B cell (primary cell): ENCODE data around the gene CAMTA1. TPM values are rescaled to one million over a fixed set of nuclear protein-coding genes. Genes with fewer than 3 reads are reported as not detected.

Experiments
- ATAC-seq: fragments of 200-7000 bp; cut with Tn5 transposase; one replicate; pipeline ENCODE4 v1.10.0; 2021; ENCODE audit warnings: low read depth, mild to moderate bottlenecking, moderate number of reproducible peaks, moderate library complexity
- CTCF ChIA-PET: fragments of 350-600 bp; sonication (Branson Sonifier 250); formaldehyde crosslinking; loops from one replicate; lab custom pipeline; 2021; ENCODE audit warnings: antibody characterized with exemption, inconsistent platforms; lab: Charles Lee
- POLR2A ChIA-PET: fragments of 350-600 bp; sonication (Branson Sonifier 250); formaldehyde crosslinking; loops from one replicate; lab custom pipeline; 2021; ENCODE audit warnings: antibody characterized with exemption; lab: Charles Lee
- DNase-seq: peaks from one replicate; pipeline ENCODE4 v3.0.0; 2013
- H2AFZ ChIP-seq: 2 replicates; pipeline ENCODE4 v1.6.1; 2012; ENCODE audit warnings: mild to moderate bottlenecking, low read depth, low read length; ENCODE audit not compliant: insufficient read depth, poor library complexity, severe bottlenecking
- H3K27ac ChIP-seq, 2 donors: 1 replicate in 1 of 2; 2 replicates in 1 of 2; pipeline ENCODE4 v1.5.1; 2012 to 2013; ENCODE audit warnings: low read length in 2 of 2, mild to moderate bottlenecking in 2 of 2, moderate library complexity in 1 of 2
- H3K27me3 ChIP-seq, 4 experiments: fragments of 200-600 bp in 1 of 4; sonication (generic) in 1 of 4; replicated peaks in 1 of 4; 1 replicate in 2 of 4; 2 replicates in 2 of 4; pipeline versions ENCODE4 v1.6.1 to v1.7.0; 2013 to 2016; ENCODE audit warnings: low read length in 3 of 4, mild to moderate bottlenecking in 2 of 4, mixed read lengths in 1 of 4, moderate library complexity in 1 of 4; ENCODE audit not compliant: insufficient read depth in 4 of 4, control insufficient read depth in 3 of 4; ENCODE audit errors: control extremely low read depth in 1 of 4
- H3K36me3 ChIP-seq, 2 experiments: replicated peaks in 1 of 2; 1 replicate in 1 of 2; 2 replicates in 1 of 2; pipeline versions ENCODE4 v1.6.1 to v1.7.1; 2013; ENCODE audit warnings: low read length in 1 of 2; ENCODE audit not compliant: insufficient read depth in 2 of 2, control insufficient read depth in 1 of 2; ENCODE audit errors: control extremely low read depth in 1 of 2, extremely low read depth in 1 of 2
- H3K4me1 ChIP-seq, 2 donors: fragments of 200-600 bp in 1 of 2; sonication (generic) in 1 of 2; 1 replicate in 1 of 2; 2 replicates in 1 of 2; pipeline versions ENCODE4 v1.5.1 to v1.6.1; 2013 to 2017; ENCODE audit warnings: low read length in 2 of 2; ENCODE audit not compliant: control insufficient read depth in 2 of 2, insufficient read depth in 2 of 2
- H3K4me2 ChIP-seq: replicated peaks from 2 replicates; pipeline ENCODE3; 2012; ENCODE audit warnings: mild to moderate bottlenecking, low read depth, low read length; ENCODE audit not compliant: poor library complexity, severe bottlenecking
- H3K4me3 ChIP-seq, 5 experiments: fragments of 200-600 bp in 1 of 5; sonication (generic) in 1 of 5; 1 replicate in 3 of 5; 2 replicates in 2 of 5; pipeline versions ENCODE4 v1.5.1 to v1.7.0; 2011 to 2016; ENCODE audit warnings: low read length in 4 of 5, mild to moderate bottlenecking in 4 of 5, low read depth in 2 of 5, control low read depth in 1 of 5, moderate library complexity in 1 of 5; ENCODE audit not compliant: insufficient read depth in 1 of 5; ENCODE audit errors: control extremely low read depth in 1 of 5, extremely low read depth in 1 of 5
- H3K79me2 ChIP-seq: fragments of 200-600 bp; sonication (generic); one replicate; pipeline ENCODE4 v1.6.0; 2016; ENCODE audit warnings: low read length; ENCODE audit not compliant: control insufficient read depth, insufficient read depth
- H3K9ac ChIP-seq: fragments of 200-600 bp; sonication (generic); 2 replicates; pipeline ENCODE4 v1.6.1; 2017; ENCODE audit warnings: mild to moderate bottlenecking, low read length, moderate library complexity
- H3K9me3 ChIP-seq, 3 donors: one replicate each; pipeline versions ENCODE4 v1.6.1 to v1.7.1; 2013; ENCODE audit warnings: low read length in 2 of 3; ENCODE audit not compliant: control insufficient read depth in 2 of 3, insufficient read depth in 1 of 3; ENCODE audit errors: control extremely low read depth in 1 of 3
- H4K20me1 ChIP-seq: 2 replicates; pipeline ENCODE4 v1.6.0; 2012; ENCODE audit warnings: mild to moderate bottlenecking, low read length; ENCODE audit not compliant: insufficient read depth, control insufficient read depth, poor library complexity, severe bottlenecking
- H3K27ac Mint-ChIP-seq: one replicate; pipeline ENCODE4 v1.8.0; 2021; ENCODE audit warnings: mixed read lengths
- H3K27me3 Mint-ChIP-seq: one replicate; pipeline ENCODE4 v1.8.0; 2021; ENCODE audit warnings: mixed read lengths
- H3K4me1 Mint-ChIP-seq: one replicate; pipeline ENCODE4 v1.8.0; 2021; ENCODE audit warnings: mixed read lengths
- H3K4me3 Mint-ChIP-seq: one replicate; pipeline ENCODE4 v1.8.0; 2021; ENCODE audit warnings: mixed read lengths
- H3K9me3 Mint-ChIP-seq: one replicate; pipeline ENCODE4 v1.8.0; 2022; ENCODE audit warnings: mixed read lengths; ENCODE audit not compliant: insufficient read depth
- EZH2 ChIP-seq: IDR thresholded peaks from 2 replicates; pipeline ENCODE4 v1.6.1; 2012; ENCODE audit warnings: borderline replicate concordance, low read depth, mild to moderate bottlenecking, moderate library complexity, low read length; ENCODE audit not compliant: insufficient read depth, poor library complexity, severe bottlenecking
- WGBS: methylation state at CpG from one replicate; pipeline ENCODE4 v1.1.5; 2013; ENCODE audit warnings: missing lambda C conversion rate; ENCODE audit not compliant: insufficient coverage; 5-methylcytosine and 5-hydroxymethylcytosine counted together
- intact Hi-C: fragments of 100-400 bp; cut with micrococcal nuclease; formaldehyde crosslinking; loops from one replicate; pipeline ENCODE4 v1.10.0; 2022
- polyA plus RNA-seq: library from polyadenylated mRNA; depleted of rRNA; stranded (reverse); fragments of >200 nt; gene quantifications from 2 replicates; pipeline ENCODE4 v1.2.3, GENCODE V29; 2012
- total RNA-seq, 2 donors: library from RNA; stranded (reverse); fragments of 120-200 nt in 1 of 2; gene quantifications; 1 replicate in 1 of 2; 2 replicates in 1 of 2; pipeline versions ENCODE4 v1.2.3 to v1.2.4, GENCODE V29; 2013 to 2022
- TF ChIP-seq, protein P1 (sequence below): fragments of 200-600 bp; IDR thresholded peaks from one replicate; pipeline ENCODE4 v1.8.0; 2022; ENCODE audit warnings: antibody characterized with exemption, mild to moderate bottlenecking

The CAMTA1 gene
- total and polyA plus RNA-seq, 2 donors (not counting 1 experiment from before 2014, with no cell fraction given), result 42.2 to 45.7 TPM

DNA sequence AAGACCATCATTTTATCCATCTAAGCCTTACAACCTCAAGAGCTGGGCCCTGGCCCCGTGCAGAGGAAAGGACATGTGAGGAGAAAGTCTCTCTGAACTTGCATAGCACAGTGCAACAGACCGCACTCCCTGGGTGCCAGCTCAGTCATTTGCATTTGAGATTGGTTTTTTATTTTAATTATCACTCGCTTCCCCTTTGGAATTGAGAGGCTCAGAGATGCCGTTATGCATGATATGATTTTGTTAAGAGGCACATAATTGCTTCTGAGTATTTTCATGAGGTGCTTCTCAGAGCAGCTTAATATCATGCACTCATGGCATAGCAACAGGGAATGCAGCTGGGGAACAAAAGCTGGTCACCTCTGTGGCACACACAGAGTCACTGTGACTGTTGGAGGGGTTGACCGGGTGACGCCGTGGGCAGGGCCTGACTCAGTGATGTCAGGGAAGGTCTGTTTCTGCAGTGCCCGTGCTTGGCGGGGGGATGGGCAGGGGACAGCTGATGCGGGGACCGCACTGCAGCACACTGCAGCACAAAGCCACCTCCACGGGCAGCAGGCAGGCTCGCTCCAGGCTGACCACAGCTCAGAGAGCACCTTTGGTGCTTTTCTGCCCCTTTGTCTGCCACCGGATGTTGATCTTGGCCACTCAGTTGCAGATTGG, 942.7 kb downstream of the CAMTA1 start:
- intact Hi-C loops, result no loop called here
- Histone ChIP-seq H3K9ac (no peak overlapping the region), H4K20me1 (no peaks in the 10 kb centered on the region), H3K9me3 (no peaks in the 10 kb centered on the region), H3K79me2 (no peaks in the 10 kb centered on the region), H3K4me2 (no peak overlapping the region), H3K4me3 (no peak overlapping the region), H3K36me3 (no peaks in the 10 kb centered on the region), H3K27me3 (no peaks in the 10 kb centered on the region), H3K4me1 (peaks cover 4 to 7% of the 10 kb centered on the region in 2 donors), H2AFZ (no peak overlapping the region), H3K27ac (no peak overlapping the region)
- ATAC-seq, result no peak
- CTCF ChIA-PET, result interaction anchor here (0.6 to 1.3 kb wide), 2 partner anchors 9 to 25 kb away, joined by 3 to 9 read pairs; no protein-coding TSS in a partner anchor
- Mint-ChIP-seq H3K27ac (no peak overlapping the region), H3K27me3 (no peaks in the 10 kb centered on the region), H3K4me3 (no peak overlapping the region), H3K9me3 (no peaks in the 10 kb centered on the region), H3K4me1 (peaks cover 5% of the 10 kb centered on the region)
- 94% methylated on average over 11 of the region's 14 CpGs for WGBS
- DNase-seq, result no peak
- POLR2A ChIA-PET, result no interaction called here
- no peak for TF ChIP-seq EZH2

GRCh38 chr1:7729761-7730160, 944.5 kb downstream of the CAMTA1 start:
- no peak for TF ChIP-seq EZH2
- TF ChIP-seq, protein P1, sequence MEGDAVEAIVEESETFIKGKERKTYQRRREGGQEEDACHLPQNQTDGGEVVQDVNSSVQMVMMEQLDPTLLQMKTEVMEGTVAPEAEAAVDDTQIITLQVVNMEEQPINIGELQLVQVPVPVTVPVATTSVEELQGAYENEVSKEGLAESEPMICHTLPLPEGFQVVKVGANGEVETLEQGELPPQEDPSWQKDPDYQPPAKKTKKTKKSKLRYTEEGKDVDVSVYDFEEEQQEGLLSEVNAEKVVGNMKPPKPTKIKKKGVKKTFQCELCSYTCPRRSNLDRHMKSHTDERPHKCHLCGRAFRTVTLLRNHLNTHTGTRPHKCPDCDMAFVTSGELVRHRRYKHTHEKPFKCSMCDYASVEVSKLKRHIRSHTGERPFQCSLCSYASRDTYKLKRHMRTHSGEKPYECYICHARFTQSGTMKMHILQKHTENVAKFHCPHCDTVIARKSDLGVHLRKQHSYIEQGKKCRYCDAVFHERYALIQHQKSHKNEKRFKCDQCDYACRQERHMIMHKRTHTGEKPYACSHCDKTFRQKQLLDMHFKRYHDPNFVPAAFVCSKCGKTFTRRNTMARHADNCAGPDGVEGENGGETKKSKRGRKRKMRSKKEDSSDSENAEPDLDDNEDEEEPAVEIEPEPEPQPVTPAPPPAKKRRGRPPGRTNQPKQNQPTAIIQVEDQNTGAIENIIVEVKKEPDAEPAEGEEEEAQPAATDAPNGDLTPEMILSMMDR, result no peak

More at GRCh38 chr1:7729761-7730160, 944.5 kb downstream of the CAMTA1 start:
- Mint-ChIP-seq H3K4me1 (peaks cover 5% of the 10 kb centered on the region), H3K4me3 (no peak overlapping the region), H3K9me3 (no peaks in the 10 kb centered on the region), H3K27ac (no peak overlapping the region), H3K27me3 (no peaks in the 10 kb centered on the region)
- H3K4me1 ChIP-seq, result peaks cover 4 to 7% of the 10 kb centered on the region in 2 donors
- H3K9ac ChIP-seq, result no peak overlapping the region
- H3K9me3 ChIP-seq, result no peaks in the 10 kb centered on the region
- no peaks in the 10 kb centered on the region for H3K79me2 ChIP-seq
- H4K20me1 ChIP-seq, result no peaks in the 10 kb centered on the region
- H3K4me3 ChIP-seq, result no peak overlapping the region
- ChIA-PET CTCF (no interaction called here), POLR2A (no interaction called here)
- 100% methylated on average over 1 of the region's 5 CpGs for WGBS
- H3K27ac ChIP-seq, result no peak overlapping the region
- no peak overlapping the region for H2AFZ ChIP-seq
- H3K36me3 ChIP-seq, result no peaks in the 10 kb centered on the region
- DNase-seq (no peak), ATAC-seq (no peak)
- intact Hi-C loops, result no loop called here
- H3K4me2 ChIP-seq, result no peak overlapping the region
- no peaks in the 10 kb centered on the region for H3K27me3 ChIP-seq
